HepG2 (cell line): ENCODE measurements around the gene DRAXIN. TPM values are rescaled to one million over a fixed set of nuclear protein-coding genes. Genes with fewer than 3 reads are reported as not detected.

Source experiments
- ATAC-seq: fragments of 200-7000 bp; cut with Tn5 transposase; 3 replicates; pipeline ENCODE4 v1.9.1; 2020; ENCODE audit warnings: mild to moderate bottlenecking, moderate library complexity
- BruUV-seq: library from RNA; stranded (reverse); fragments of 400-500 nt; replicated peaks from 2 replicates; lab custom pipeline; 2021; lab: Mats Ljungman, UMichigan
- CTCF ChIA-PET: fragments of 300-600 bp; formaldehyde crosslinking; extraction: SDS; loops from one replicate; lab custom pipeline; 2021; ENCODE audit warnings: low total read pairs, inconsistent platforms, low intra/inter-chr PET ratio; lab: Yijun Ruan, JAX
- POLR2A ChIA-PET: fragments of 350-600 bp; sonication (Branson Sonifier 250); formaldehyde crosslinking; loops from one replicate; lab custom pipeline; 2020; ENCODE audit warnings: antibody characterized with exemption, inconsistent platforms; lab: Yijun Ruan, JAX
- DNase-seq: peaks from one replicate; pipeline ENCODE4 v3.0.0-alpha.2; 2015; ENCODE audit warnings: low spot score
- FAIRE-seq: peaks from 3 replicates; lab custom pipeline; 2011; peaks lifted over from hg19 to GRCh38; lab: Jason Lieb, UNC
- H2AFZ ChIP-seq: one replicate; pipeline ENCODE4 v1.6.1; 2011; ENCODE audit warnings: low read length, inconsistent platforms
- H3K27ac ChIP-seq: fragments of 300-600 bp; 3 replicates; pipeline ENCODE4 v1.8.0; 2011; ENCODE audit warnings: mixed run types, mild to moderate bottlenecking, mixed read lengths, low read length, inconsistent platforms; ENCODE audit not compliant: insufficient read depth; ENCODE audit errors: extremely low read length
- H3K27me3 ChIP-seq, 2 experiments: fragments of 200-600 bp in 1 of 2; 2 replicates in 1 of 2; 3 replicates in 1 of 2; pipeline versions ENCODE4 v1.6.0 to v1.8.0; 2011; ENCODE audit warnings: low read length in 2 of 2, mild to moderate bottlenecking in 2 of 2, moderate library complexity in 2 of 2, inconsistent platforms in 1 of 2; ENCODE audit not compliant: insufficient read depth in 2 of 2, control insufficient read depth in 1 of 2
- H3K36me3 ChIP-seq, 2 experiments: fragments of 200-600 bp in 1 of 2; replicated peaks in 1 of 2; 2 replicates in 1 of 2; 3 replicates in 1 of 2; pipeline versions ENCODE4 v1.5.1 to v1.8.0; 2011; ENCODE audit warnings: low read length in 2 of 2, inconsistent platforms in 1 of 2; ENCODE audit not compliant: insufficient read depth in 2 of 2, control insufficient read depth in 1 of 2
- H3K4me1 ChIP-seq: 2 replicates; pipeline ENCODE4 v1.5.1; 2012; ENCODE audit warnings: low read length, inconsistent platforms; ENCODE audit not compliant: insufficient read depth
- H3K4me2 ChIP-seq: 2 replicates; pipeline ENCODE4 v1.6.0; 2011; ENCODE audit warnings: low read depth, low read length, inconsistent platforms
- H3K4me3 ChIP-seq, 3 experiments: fragments of 200-600 bp in 1 of 3; sonication (generic), shearing (Covaris generic) in 1 of 3; replicated peaks in 1 of 3; 2 replicates each; pipeline ENCODE4 v1.5.1; 2011 to 2016; ENCODE audit warnings: low read length in 3 of 3, inconsistent platforms in 2 of 3, low read depth in 2 of 3, mild to moderate bottlenecking in 2 of 3, control low read depth in 1 of 3, mixed read lengths in 1 of 3; ENCODE audit not compliant: insufficient read depth in 1 of 3
- H3K79me2 ChIP-seq: one replicate; pipeline ENCODE4 v1.6.1; 2011; ENCODE audit warnings: low read length, inconsistent platforms; ENCODE audit not compliant: insufficient read depth
- H3K9ac ChIP-seq: 2 replicates; pipeline ENCODE4 v1.6.0; 2011; ENCODE audit warnings: mild to moderate bottlenecking, low read depth, low read length, inconsistent platforms; ENCODE audit not compliant: insufficient read depth
- H3K9me3 ChIP-seq: 2 replicates; pipeline ENCODE4 v1.5.1; 2012; ENCODE audit warnings: mild to moderate bottlenecking, low read length
- H4K20me1 ChIP-seq: 2 replicates; pipeline ENCODE4 v1.6.0; 2011; ENCODE audit warnings: inconsistent platforms, mild to moderate bottlenecking, low read length, moderate library complexity; ENCODE audit not compliant: insufficient read depth
- HNF1B ChIP-seq: sonication (generic); formaldehyde crosslinking; IDR thresholded peaks from 2 replicates; pipeline ENCODE4 v1.5.1; 2020; ENCODE audit warnings: mild to moderate bottlenecking, moderate library complexity, missing genetic modification reagents
- TBP ChIP-seq: sonication (generic); formaldehyde crosslinking; IDR thresholded peaks from 2 replicates; pipeline ENCODE4 v1.5.0; 2020; ENCODE audit warnings: missing genetic modification reagents
- ZNF839 ChIP-seq: sonication (generic); formaldehyde crosslinking; IDR thresholded peaks from 2 replicates; pipeline ENCODE4 v1.4.0; 2020; ENCODE audit warnings: missing genetic modification reagents, mild to moderate bottlenecking, borderline replicate concordance
- WGBS: methylation state at CpG from one replicate; pipeline ENCODE4 v1.1.6; 2017; ENCODE audit warnings: low lambda C conversion rate; 5-methylcytosine and 5-hydroxymethylcytosine counted together
- in situ Hi-C: cut with HindIII; loops from 2 replicates; pipeline ENCODE4 v1.10.0; 2017; ENCODE audit warnings: low pct_unique_long_range_greater_than_20kb; ENCODE audit not compliant: extremely low pct_ligation_motif_present
- intact Hi-C: fragments of 100-400 bp; cut with micrococcal nuclease; formaldehyde crosslinking; loops from one replicate; pipeline ENCODE4 v1.10.0; 2022; ENCODE audit not compliant: unreplicated experiment
- polyA plus RNA-seq, 8 experiments: library from polyadenylated mRNA; depleted of rRNA in 3 of 8; stranded (reverse) in 7 of 8; unstranded in 1 of 8; fragments of >200 nt; fragmentation: Illumina TruSeq in 4 of 8; extraction: Trizol in 4 of 8; gene quantifications; 2 replicates each; pipeline versions ENCODE4 v1.2.1 to v1.2.3, GENCODE V29; 2011 to 2016; ENCODE audit warnings: low read depth in 4 of 8, missing spikeins in 1 of 8, mixed read lengths in 1 of 8; ENCODE audit not compliant: insufficient read depth in 1 of 8
- total RNA-seq, 5 experiments: library from RNA; depleted of rRNA; stranded (reverse); fragments of >200 nt; fragmentation: Illumina TruSeq; extraction: Trizol; gene quantifications; 2 replicates each; pipeline ENCODE4 v1.2.3, GENCODE V29; 2016; ENCODE audit warnings: low read depth in 1 of 5
- TF ChIP-seq, protein P1 (sequence below): IDR thresholded peaks from 2 replicates; pipeline ENCODE4 v1.6.1; 2012; ENCODE audit warnings: low read length, improper control_type of control experiment
- TF ChIP-seq, protein P2 (sequence below): sonication (generic); formaldehyde crosslinking; IDR thresholded peaks from 2 replicates; pipeline ENCODE4 v1.4.0; 2020; ENCODE audit warnings: mild to moderate bottlenecking, low read depth, missing genetic modification reagents
- TF ChIP-seq, protein P3 (sequence below), 2 experiments: sonication (generic) in 1 of 2; formaldehyde crosslinking in 1 of 2; IDR thresholded peaks; 2 replicates each; pipeline versions ENCODE4 v1.4.0 to v1.6.1; 2016 to 2020; ENCODE audit warnings: borderline replicate concordance in 1 of 2, low read depth in 1 of 2, mild to moderate bottlenecking in 1 of 2, missing genetic modification reagents in 1 of 2

DRAXIN gene
- total and polyA plus RNA-seq, 2 of the 13 experiments (the other 11 are each of a cell fraction or from before 2014, with no cell fraction given): 0.02 TPM; not detected in 1

GRCh38 chr1:11722538-11722937, 31.0 kb downstream of the DRAXIN start:
- no peak overlapping the region for H3K4me2 ChIP-seq
- no peak overlapping the region for H2AFZ ChIP-seq
- ChIA-PET POLR2A (interaction anchor here (2.0 kb wide), 1 partner anchor 14 kb away, joined by 4 read pairs; the partner anchor contains the start of gene AGTRAP), CTCF (no interaction called here)
- FAIRE-seq (no peak), DNase-seq (no peak), ATAC-seq (no peak)
- no peak overlapping the region for H3K27ac ChIP-seq
- H3K27me3 ChIP-seq: peaks cover 9 to 41% of the 10 kb centered on the region in 2 experiments; a peak in 3 of 5 replicates
- no TSS peak for BruUV-seq
- H3K9ac ChIP-seq: no peak overlapping the region
- 75% methylated on average over 2 of the region's 2 CpGs for WGBS
- H3K4me3 ChIP-seq: no peak overlapping the region
- no peaks in the 10 kb centered on the region for H4K20me1 ChIP-seq
- H3K4me1 ChIP-seq: peaks cover 22% of the 10 kb centered on the region
- in situ Hi-C loops: no loop called here
- no peaks in the 10 kb centered on the region for H3K9me3 ChIP-seq
- no peaks in the 10 kb centered on the region for H3K36me3 ChIP-seq
- intact Hi-C loops: no loop called here
- H3K79me2 ChIP-seq: no peaks in the 10 kb centered on the region
- TF ChIP-seq, protein P1, sequence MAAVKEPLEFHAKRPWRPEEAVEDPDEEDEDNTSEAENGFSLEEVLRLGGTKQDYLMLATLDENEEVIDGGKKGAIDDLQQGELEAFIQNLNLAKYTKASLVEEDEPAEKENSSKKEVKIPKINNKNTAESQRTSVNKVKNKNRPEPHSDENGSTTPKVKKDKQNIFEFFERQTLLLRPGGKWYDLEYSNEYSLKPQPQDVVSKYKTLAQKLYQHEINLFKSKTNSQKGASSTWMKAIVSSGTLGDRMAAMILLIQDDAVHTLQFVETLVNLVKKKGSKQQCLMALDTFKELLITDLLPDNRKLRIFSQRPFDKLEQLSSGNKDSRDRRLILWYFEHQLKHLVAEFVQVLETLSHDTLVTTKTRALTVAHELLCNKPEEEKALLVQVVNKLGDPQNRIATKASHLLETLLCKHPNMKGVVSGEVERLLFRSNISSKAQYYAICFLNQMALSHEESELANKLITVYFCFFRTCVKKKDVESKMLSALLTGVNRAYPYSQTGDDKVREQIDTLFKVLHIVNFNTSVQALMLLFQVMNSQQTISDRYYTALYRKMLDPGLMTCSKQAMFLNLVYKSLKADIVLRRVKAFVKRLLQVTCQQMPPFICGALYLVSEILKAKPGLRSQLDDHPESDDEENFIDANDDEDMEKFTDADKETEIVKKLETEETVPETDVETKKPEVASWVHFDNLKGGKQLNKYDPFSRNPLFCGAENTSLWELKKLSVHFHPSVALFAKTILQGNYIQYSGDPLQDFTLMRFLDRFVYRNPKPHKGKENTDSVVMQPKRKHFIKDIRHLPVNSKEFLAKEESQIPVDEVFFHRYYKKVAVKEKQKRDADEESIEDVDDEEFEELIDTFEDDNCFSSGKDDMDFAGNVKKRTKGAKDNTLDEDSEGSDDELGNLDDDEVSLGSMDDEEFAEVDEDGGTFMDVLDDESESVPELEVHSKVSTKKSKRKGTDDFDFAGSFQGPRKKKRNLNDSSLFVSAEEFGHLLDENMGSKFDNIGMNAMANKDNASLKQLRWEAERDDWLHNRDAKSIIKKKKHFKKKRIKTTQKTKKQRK: no peak
- TF ChIP-seq, protein P2, sequence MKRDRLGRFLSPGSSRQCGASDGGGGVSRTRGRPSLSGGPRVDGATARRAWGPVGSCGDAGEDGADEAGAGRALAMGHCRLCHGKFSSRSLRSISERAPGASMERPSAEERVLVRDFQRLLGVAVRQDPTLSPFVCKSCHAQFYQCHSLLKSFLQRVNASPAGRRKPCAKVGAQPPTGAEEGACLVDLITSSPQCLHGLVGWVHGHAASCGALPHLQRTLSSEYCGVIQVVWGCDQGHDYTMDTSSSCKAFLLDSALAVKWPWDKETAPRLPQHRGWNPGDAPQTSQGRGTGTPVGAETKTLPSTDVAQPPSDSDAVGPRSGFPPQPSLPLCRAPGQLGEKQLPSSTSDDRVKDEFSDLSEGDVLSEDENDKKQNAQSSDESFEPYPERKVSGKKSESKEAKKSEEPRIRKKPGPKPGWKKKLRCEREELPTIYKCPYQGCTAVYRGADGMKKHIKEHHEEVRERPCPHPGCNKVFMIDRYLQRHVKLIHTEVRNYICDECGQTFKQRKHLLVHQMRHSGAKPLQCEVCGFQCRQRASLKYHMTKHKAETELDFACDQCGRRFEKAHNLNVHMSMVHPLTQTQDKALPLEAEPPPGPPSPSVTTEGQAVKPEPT: no peak
- no peak for TF ChIP-seq TBP (CRISPR knock-in tag)
- TF ChIP-seq HNF1B: no peak
- TF ChIP-seq ZNF839 (CRISPR knock-in tag): no peak
- TF ChIP-seq, protein P3, sequence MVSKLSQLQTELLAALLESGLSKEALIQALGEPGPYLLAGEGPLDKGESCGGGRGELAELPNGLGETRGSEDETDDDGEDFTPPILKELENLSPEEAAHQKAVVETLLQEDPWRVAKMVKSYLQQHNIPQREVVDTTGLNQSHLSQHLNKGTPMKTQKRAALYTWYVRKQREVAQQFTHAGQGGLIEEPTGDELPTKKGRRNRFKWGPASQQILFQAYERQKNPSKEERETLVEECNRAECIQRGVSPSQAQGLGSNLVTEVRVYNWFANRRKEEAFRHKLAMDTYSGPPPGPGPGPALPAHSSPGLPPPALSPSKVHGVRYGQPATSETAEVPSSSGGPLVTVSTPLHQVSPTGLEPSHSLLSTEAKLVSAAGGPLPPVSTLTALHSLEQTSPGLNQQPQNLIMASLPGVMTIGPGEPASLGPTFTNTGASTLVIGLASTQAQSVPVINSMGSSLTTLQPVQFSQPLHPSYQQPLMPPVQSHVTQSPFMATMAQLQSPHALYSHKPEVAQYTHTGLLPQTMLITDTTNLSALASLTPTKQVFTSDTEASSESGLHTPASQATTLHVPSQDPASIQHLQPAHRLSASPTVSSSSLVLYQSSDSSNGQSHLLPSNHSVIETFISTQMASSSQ (IDR thresholded peaks at IDR 0.05; ENCODE audit: low read depth): no peak
- TF ChIP-seq, protein P3 (CRISPR knock-in tag; IDR thresholded peaks at IDR 0.05; ENCODE audit: borderline replicate concordance): no peak
